WTC11 (cell line): ENCODE data around the gene EIF2S1. TPM values are rescaled to one million over a fixed set of nuclear protein-coding genes. Genes with fewer than 3 reads are reported as not detected.
"Not testable (repeated sequence)": the region's sequence is repeated elsewhere in the genome, so short reads cannot be mapped to it uniquely, and the experiment has no call there.

Experiments used
- ATAC-seq: fragments of 200-7000 bp; cut with Tn5 transposase; 2 replicates; pipeline ENCODE4 v1.10.0; 2021; ENCODE audit warnings: mild to moderate bottlenecking, moderate library complexity
- CTCF ChIA-PET: fragments of 300-600 bp; sonication (Branson Sonifier 250); formaldehyde crosslinking; loops from one replicate; lab custom pipeline; 2021; ENCODE audit warnings: antibody characterized with exemption; lab: Charles Lee
- POLR2A ChIA-PET: fragments of 350-600 bp; sonication (Branson Sonifier 250); formaldehyde crosslinking; loops from one replicate; lab custom pipeline; 2021; ENCODE audit warnings: antibody characterized with exemption; lab: Charles Lee
- DNase-seq: peaks from one replicate; pipeline ENCODE4 v3.0.0; 2021; ENCODE audit warnings: low spot score
- H3K27ac Mint-ChIP-seq: 2 replicates; pipeline ENCODE4 v1.8.0; 2021; ENCODE audit warnings: mixed read lengths
- H3K27me3 Mint-ChIP-seq: 2 replicates; pipeline ENCODE4 v1.8.0; 2021; ENCODE audit warnings: low read depth, mild to moderate bottlenecking, moderate library complexity, mixed read lengths
- H3K36me3 Mint-ChIP-seq: 2 replicates; pipeline ENCODE4 v1.8.0; 2021; ENCODE audit warnings: mixed read lengths
- H3K4me1 Mint-ChIP-seq: 2 replicates; pipeline ENCODE4 v1.8.0; 2022; ENCODE audit warnings: mixed read lengths
- H3K4me3 Mint-ChIP-seq: 2 replicates; pipeline ENCODE4 v1.8.0; 2021; ENCODE audit warnings: mild to moderate bottlenecking, moderate library complexity, mixed read lengths
- H3K9me3 Mint-ChIP-seq: 2 replicates; pipeline ENCODE4 v1.8.0; 2021; ENCODE audit warnings: mixed read lengths
- AR ChIP-seq: fragments of 250-450 bp; sonication (Bioruptor Pico); IDR thresholded peaks from 2 replicates; pipeline ENCODE4 v1.9.0; 2021; ENCODE audit warnings: mild to moderate bottlenecking
- ATF1 ChIP-seq: sonication (generic); formaldehyde crosslinking; IDR thresholded peaks from 2 replicates; pipeline ENCODE4 v1.8.1; 2023; ENCODE audit warnings: mild to moderate bottlenecking, moderate library complexity, missing genetic modification reagents
- CBFB ChIP-seq: sonication (generic); formaldehyde crosslinking; IDR thresholded peaks from 2 replicates; pipeline ENCODE4 v1.8.1; 2022; ENCODE audit warnings: mild to moderate bottlenecking, low read depth, missing genetic modification reagents
- CREM ChIP-seq: sonication (generic); formaldehyde crosslinking; IDR thresholded peaks from 2 replicates; pipeline ENCODE4 v1.8.1; 2022; ENCODE audit warnings: mild to moderate bottlenecking, missing genetic modification reagents, moderate library complexity
- CTCF ChIP-seq: fragments of 200-600 bp; IDR thresholded peaks from 2 replicates; pipeline ENCODE4 v1.8.0; 2022; ENCODE audit warnings: antibody characterized with exemption
- E2F5 ChIP-seq: sonication (generic); formaldehyde crosslinking; IDR thresholded peaks from 2 replicates; pipeline ENCODE4 v1.8.1; 2022; ENCODE audit warnings: mild to moderate bottlenecking, moderate library complexity, missing genetic modification reagents
- FOXK1 ChIP-seq: sonication (generic); formaldehyde crosslinking; IDR thresholded peaks from 2 replicates; pipeline ENCODE4 v1.8.0; 2022; ENCODE audit warnings: mild to moderate bottlenecking, moderate library complexity, missing genetic modification reagents
- GRHL2 ChIP-seq: fragments of 250-450 bp; sonication (Bioruptor Pico); IDR thresholded peaks from 2 replicates; pipeline ENCODE4 v1.8.0; 2022; ENCODE audit warnings: mild to moderate bottlenecking, moderate library complexity; ENCODE audit not compliant: insufficient replicate concordance, severe bottlenecking
- NFATC4 ChIP-seq: fragments of 250-450 bp; sonication (Bioruptor Pico); IDR thresholded peaks from 2 replicates; pipeline ENCODE4 v1.9.0; 2021; ENCODE audit warnings: mild to moderate bottlenecking
- NFYB ChIP-seq: sonication (generic); formaldehyde crosslinking; conservative IDR thresholded peaks from 2 replicates; pipeline ENCODE4 v1.8.0; 2022; ENCODE audit warnings: low read depth, missing genetic modification reagents
- NR1H2 ChIP-seq: sonication (generic); formaldehyde crosslinking; IDR thresholded peaks from 2 replicates; pipeline ENCODE4 v1.9.0; 2021; ENCODE audit warnings: mild to moderate bottlenecking, moderate library complexity, missing genetic modification reagents
- NR2C2 ChIP-seq: sonication (generic); formaldehyde crosslinking; IDR thresholded peaks from 2 replicates; pipeline ENCODE4 v1.8.0; 2022; ENCODE audit warnings: mild to moderate bottlenecking, missing genetic modification reagents
- RORB ChIP-seq: fragments of 250-450 bp; sonication (Bioruptor Pico); IDR thresholded peaks from 2 replicates; pipeline ENCODE4 v1.9.0; 2021; ENCODE audit warnings: mild to moderate bottlenecking
- SMAD4 ChIP-seq: sonication (generic); formaldehyde crosslinking; IDR thresholded peaks from 2 replicates; pipeline ENCODE4 v1.8.0; 2022; ENCODE audit warnings: mild to moderate bottlenecking, missing genetic modification reagents
- STAT6 ChIP-seq: sonication (generic); formaldehyde crosslinking; conservative IDR thresholded peaks from 2 replicates; pipeline ENCODE4 v1.8.1; 2023; ENCODE audit warnings: mild to moderate bottlenecking, low read depth, missing genetic modification reagents, moderate library complexity
- TEAD1 ChIP-seq: sonication (generic); formaldehyde crosslinking; IDR thresholded peaks from 2 replicates; pipeline ENCODE4 v1.8.0; 2022; ENCODE audit warnings: mild to moderate bottlenecking, missing genetic modification reagents
- ZBTB21 ChIP-seq: sonication (generic); formaldehyde crosslinking; IDR thresholded peaks from 2 replicates; pipeline ENCODE4 v1.8.1; 2023; ENCODE audit warnings: mild to moderate bottlenecking, missing genetic modification reagents, borderline replicate concordance
- ZNF138 ChIP-seq: sonication (generic); formaldehyde crosslinking; conservative IDR thresholded peaks from 2 replicates; pipeline ENCODE4 v1.8.1; 2022; ENCODE audit warnings: mild to moderate bottlenecking, moderate library complexity, missing genetic modification reagents
- ZNF232 ChIP-seq: sonication (generic); formaldehyde crosslinking; IDR thresholded peaks from 2 replicates; pipeline ENCODE4 v1.8.0; 2022; ENCODE audit warnings: mild to moderate bottlenecking, missing genetic modification reagents
- ZNF317 ChIP-seq: sonication (generic); formaldehyde crosslinking; IDR thresholded peaks from 2 replicates; pipeline ENCODE4 v1.8.1; 2023; ENCODE audit warnings: low read depth, mild to moderate bottlenecking, moderate library complexity, missing genetic modification reagents, borderline replicate concordance
- ZNF423 ChIP-seq: fragments of 250-450 bp; sonication (Bioruptor Pico); IDR thresholded peaks from 2 replicates; pipeline ENCODE4 v2.1.2; 2022; ENCODE audit warnings: mild to moderate bottlenecking, moderate library complexity
- total RNA-seq: library from RNA; stranded (reverse); gene quantifications from 3 replicates; pipeline ENCODE4 v1.2.3, GENCODE V29; 2021

Gene EIF2S1
- total RNA-seq, 1 experiment from 2014 or later, result 137 TPM

- TF ChIP-seq NFYB (no peak), CREM (CRISPR knock-in tag) (peak; percentile 54; the same call in 1 of the 2 replicates), SMAD4 (CRISPR knock-in tag) (no peak)
These were observed 51.8 kb downstream of the EIF2S1 start, which contains the start of gene PLEK2 (continued) for GRCh38 chr14:67411820-67412421.

- H3K4me3 Mint-ChIP-seq, result no peak overlapping the region
- H3K4me1 Mint-ChIP-seq, result peaks cover 10% of the 10 kb centered on the region
- H3K27me3 Mint-ChIP-seq, result peaks cover 41% of the 10 kb centered on the region
- no peaks in the 10 kb centered on the region for H3K9me3 Mint-ChIP-seq
- ChIA-PET POLR2A (no interaction called here), CTCF (interaction anchor here (1.0 to 3.8 kb wide), 3 partner anchors 13 to 158 kb away, joined by 4 to 17 read pairs (median 5); no protein-coding TSS in a partner anchor)
- no peak for DNase-seq
- no peak overlapping the region for H3K27ac Mint-ChIP-seq
- TF ChIP-seq ATF1 (CRISPR knock-in tag), result no peak
- no peak for TF ChIP-seq GRHL2 (CRISPR knock-in tag)
- no peak for TF ChIP-seq ZNF138 (CRISPR knock-in tag)
- no peak for ATAC-seq
- H3K36me3 Mint-ChIP-seq, result no peaks in the 10 kb centered on the region
These were observed 54.0 kb downstream of the EIF2S1 start for GRCh38 chr14:67413806-67414769.

GRCh38 chr14:67415610-67416009 is 55.5 kb downstream of the EIF2S1 start:
- H3K36me3 Mint-ChIP-seq, H3K9me3 Mint-ChIP-seq, ATAC-seq, H3K4me1 Mint-ChIP-seq, H3K27ac Mint-ChIP-seq, H3K4me3 Mint-ChIP-seq, POLR2A ChIA-PET, DNase-seq: not testable (repeated sequence)
- peaks cover 36% of the 10 kb centered on the region for H3K27me3 Mint-ChIP-seq
- CTCF ChIA-PET, result interaction anchor here (1.2 to 3.8 kb wide), 3 partner anchors 12 to 129 kb away, joined by 5 to 17 read pairs (median 6); partner anchors contain the start of gene ATP6V1D

GRCh38 chr14:67416085-67416484 is 56.0 kb downstream of the EIF2S1 start:
- ATAC-seq (no peak), DNase-seq (no peak)
- POLR2A ChIA-PET, result no interaction called here
- H3K27me3 Mint-ChIP-seq, result peaks cover 31% of the 10 kb centered on the region
- no peaks in the 10 kb centered on the region for H3K36me3 Mint-ChIP-seq
- no peaks in the 10 kb centered on the region for H3K9me3 Mint-ChIP-seq
- peaks cover 7% of the 10 kb centered on the region for H3K4me1 Mint-ChIP-seq
- CTCF ChIA-PET, result interaction anchor here (0.6 to 3.8 kb wide), 4 partner anchors 11 to 766 kb away, joined by 3 to 17 read pairs (median 6); partner anchors contain the start of gene ATP6V1D
- no peak overlapping the region for H3K27ac Mint-ChIP-seq
- H3K4me3 Mint-ChIP-seq, result no peak overlapping the region
- TF ChIP-seq ZNF232 (CRISPR knock-in tag) (no peak), STAT6 (CRISPR knock-in tag) (no peak), ZNF423 (CRISPR knock-in tag) (no peak), NFATC4 (no peak), CTCF (no peak), CBFB (CRISPR knock-in tag) (no peak), ZBTB21 (CRISPR knock-in tag) (no peak), FOXK1 (CRISPR knock-in tag) (no peak), ZNF317 (no peak), E2F5 (CRISPR knock-in tag) (no peak), AR (CRISPR knock-in tag) (no peak), NR1H2 (CRISPR knock-in tag) (no peak), RORB (CRISPR knock-in tag) (no peak), TEAD1 (CRISPR knock-in tag) (no peak), NFYB (no peak), NR2C2 (no peak)
